Hepatocyte (in vitro differentiated cells): Measurements from ENCODE around the gene SCARF1. TPM values are rescaled to one million over a fixed set of nuclear protein-coding genes. Genes with fewer than 3 reads are reported as not detected.

Experiments used
- DNase-seq: peaks from one replicate; pipeline ENCODE4 v3.0.0-alpha.2; 2016; ENCODE audit warnings: low spot score
- H2AFZ ChIP-seq: fragments of 200-600 bp; sonication (generic); 2 replicates; pipeline ENCODE4 v1.6.0; 2016; ENCODE audit warnings: antibody characterized with exemption, mild to moderate bottlenecking
- H3K27ac ChIP-seq: fragments of 200-600 bp; sonication (generic); 2 replicates; pipeline ENCODE4 v1.5.1; 2016; ENCODE audit warnings: mild to moderate bottlenecking
- H3K27me3 ChIP-seq: fragments of 200-600 bp; sonication (generic); 2 replicates; pipeline ENCODE4 v1.6.1; 2016
- H3K36me3 ChIP-seq: fragments of 200-600 bp; sonication (generic); replicated peaks from 2 replicates; pipeline ENCODE4 v1.5.1; 2016; ENCODE audit warnings: low read depth; ENCODE audit not compliant: insufficient read depth
- H3K4me1 ChIP-seq: fragments of 200-600 bp; sonication (generic); 2 replicates; pipeline ENCODE4 v1.5.1; 2016; ENCODE audit warnings: mild to moderate bottlenecking, moderate library complexity; ENCODE audit not compliant: insufficient read depth
- H3K4me2 ChIP-seq: fragments of 200-600 bp; sonication (generic); 2 replicates; pipeline ENCODE4 v1.6.0; 2016
- H3K4me3 ChIP-seq: fragments of 200-600 bp; sonication (generic); 2 replicates; pipeline ENCODE4 v1.5.1; 2016; ENCODE audit warnings: mild to moderate bottlenecking
- H3K79me2 ChIP-seq: fragments of 200-600 bp; sonication (generic); 2 replicates; pipeline ENCODE4 v1.6.0; 2017; ENCODE audit warnings: mild to moderate bottlenecking
- H3K9me2 ChIP-seq: fragments of 200-600 bp; sonication (generic); replicated peaks from 2 replicates; pipeline ENCODE4 v1.6.0; 2017; ENCODE audit warnings: mild to moderate bottlenecking; ENCODE audit not compliant: insufficient read depth
- H3K9me3 ChIP-seq: fragments of 200-600 bp; sonication (generic); 2 replicates; pipeline ENCODE4 v1.5.1; 2016; ENCODE audit warnings: low read depth, mild to moderate bottlenecking
- H4K20me1 ChIP-seq: fragments of 200-600 bp; sonication (generic); 2 replicates; pipeline ENCODE4 v1.6.0; 2016; ENCODE audit warnings: mild to moderate bottlenecking; ENCODE audit not compliant: insufficient read depth, poor library complexity, severe bottlenecking
- EZH2 ChIP-seq: fragments of 200-600 bp; sonication (generic); IDR thresholded peaks from 2 replicates; pipeline ENCODE4 v1.6.1; 2016; ENCODE audit warnings: antibody characterized with exemption, mild to moderate bottlenecking, borderline replicate concordance
- EZH2phosphoT487 ChIP-seq: fragments of 200-600 bp; sonication (generic); IDR thresholded peaks from one replicate; pipeline ENCODE4 v1.6.1; 2018; ENCODE audit warnings: antibody characterized with exemption, mild to moderate bottlenecking, low read depth, moderate library complexity; ENCODE audit not compliant: unreplicated experiment, severe bottlenecking
- WGBS: methylation state at CpG from one replicate; pipeline ENCODE4 v1.1.6; 2016; ENCODE audit warnings: low lambda C conversion rate; ENCODE audit errors: missing lambda C conversion rate; 5-methylcytosine and 5-hydroxymethylcytosine counted together
- polyA plus RNA-seq: library from polyadenylated mRNA; unstranded; fragments of >200 nt; fragmentation: Nextera tagmentation; extraction: Ambion mirVana; gene quantifications from 2 replicates; pipeline ENCODE4 v1.2.1, GENCODE V29; 2016
- total RNA-seq: library from RNA; depleted of rRNA; stranded (reverse); fragments of >200 nt; gene quantifications from 2 replicates; pipeline ENCODE4 v1.2.3, GENCODE V29; 2014
- TF ChIP-seq, protein P1 (sequence below): fragments of 200-600 bp; sonication (generic); IDR thresholded peaks from 2 replicates; pipeline ENCODE4 v1.5.1; 2016; ENCODE audit warnings: antibody characterized with exemption, mild to moderate bottlenecking; ENCODE audit not compliant: poor library complexity

SCARF1 gene
- total and polyA plus RNA-seq, 2 experiments from 2014 or later, result 0.93 to 2.0 TPM

DNA sequence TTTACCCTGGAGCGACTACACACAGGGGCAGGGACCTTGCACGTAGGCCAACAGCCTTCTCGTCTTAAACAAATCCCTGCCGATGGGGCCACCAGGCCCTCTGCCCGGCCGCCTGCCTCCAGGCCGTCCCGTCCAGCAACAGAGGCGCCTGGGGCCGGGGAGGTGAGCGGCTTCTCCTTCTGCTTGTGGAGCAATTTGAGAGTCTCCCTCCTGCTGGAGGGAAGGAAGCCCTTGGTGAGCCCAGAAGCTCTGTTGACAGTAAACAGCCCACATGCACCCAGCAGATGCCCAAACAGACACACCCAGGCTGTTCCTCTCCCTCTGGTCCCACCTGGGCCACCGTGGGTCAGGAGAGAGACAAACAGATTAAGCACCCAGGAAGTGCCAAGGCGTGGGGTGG lies 25.0 kb downstream of the SCARF1 start:
- Histone ChIP-seq H3K4me3 (no peak overlapping the region), H3K9me2 (no peaks in the 10 kb centered on the region), H3K27me3 (no peaks in the 10 kb centered on the region), H3K79me2 (no peaks in the 10 kb centered on the region), H3K36me3 (no peaks in the 10 kb centered on the region), H3K4me2 (no peak overlapping the region), H3K4me1 (peaks cover 3% of the 10 kb centered on the region), H4K20me1 (no peaks in the 10 kb centered on the region), H3K27ac (no peak overlapping the region), H2AFZ (no peak overlapping the region), H3K9me3 (no peaks in the 10 kb centered on the region)
- TF ChIP-seq, protein P1, sequence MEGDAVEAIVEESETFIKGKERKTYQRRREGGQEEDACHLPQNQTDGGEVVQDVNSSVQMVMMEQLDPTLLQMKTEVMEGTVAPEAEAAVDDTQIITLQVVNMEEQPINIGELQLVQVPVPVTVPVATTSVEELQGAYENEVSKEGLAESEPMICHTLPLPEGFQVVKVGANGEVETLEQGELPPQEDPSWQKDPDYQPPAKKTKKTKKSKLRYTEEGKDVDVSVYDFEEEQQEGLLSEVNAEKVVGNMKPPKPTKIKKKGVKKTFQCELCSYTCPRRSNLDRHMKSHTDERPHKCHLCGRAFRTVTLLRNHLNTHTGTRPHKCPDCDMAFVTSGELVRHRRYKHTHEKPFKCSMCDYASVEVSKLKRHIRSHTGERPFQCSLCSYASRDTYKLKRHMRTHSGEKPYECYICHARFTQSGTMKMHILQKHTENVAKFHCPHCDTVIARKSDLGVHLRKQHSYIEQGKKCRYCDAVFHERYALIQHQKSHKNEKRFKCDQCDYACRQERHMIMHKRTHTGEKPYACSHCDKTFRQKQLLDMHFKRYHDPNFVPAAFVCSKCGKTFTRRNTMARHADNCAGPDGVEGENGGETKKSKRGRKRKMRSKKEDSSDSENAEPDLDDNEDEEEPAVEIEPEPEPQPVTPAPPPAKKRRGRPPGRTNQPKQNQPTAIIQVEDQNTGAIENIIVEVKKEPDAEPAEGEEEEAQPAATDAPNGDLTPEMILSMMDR, result no peak
- no peak for TF ChIP-seq EZH2phosphoT487
- TF ChIP-seq EZH2, result no peak
- 72% methylated on average over 13 of the region's 13 CpGs for WGBS
- peak; percentile 4 for DNase-seq

DNA sequence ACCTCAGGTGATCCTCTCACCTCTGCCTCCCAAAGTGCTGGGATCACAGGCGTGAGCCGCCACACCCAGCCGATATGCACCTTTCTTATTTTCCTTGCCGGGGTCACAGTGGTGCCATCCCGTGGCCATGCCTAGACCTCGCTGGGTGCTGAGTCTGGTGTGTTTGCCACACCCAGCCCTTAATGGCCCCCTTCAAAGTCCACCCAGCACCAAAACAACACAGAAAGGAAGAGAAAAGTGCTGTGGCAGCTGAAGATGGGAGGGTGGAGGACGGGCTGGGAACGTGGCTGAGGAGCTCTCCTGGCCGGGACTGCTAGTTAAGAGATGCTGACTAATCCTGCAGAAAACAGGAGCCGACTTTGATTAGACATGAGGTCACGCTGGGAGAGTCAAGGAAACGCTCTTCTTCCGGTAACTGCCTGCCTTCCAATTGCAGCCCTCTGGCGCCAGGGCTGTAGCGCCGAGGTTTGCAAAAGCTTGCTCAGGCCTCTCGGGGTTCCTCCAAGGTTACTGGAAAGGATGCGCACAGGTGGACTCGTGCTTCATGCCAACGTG lies 27.8 kb downstream of the SCARF1 start:
- Histone ChIP-seq H3K27me3 (no peaks in the 10 kb centered on the region), H3K4me2 (no peak overlapping the region), H3K79me2 (no peaks in the 10 kb centered on the region), H3K9me3 (no peaks in the 10 kb centered on the region), H3K9me2 (no peaks in the 10 kb centered on the region), H3K4me3 (no peak overlapping the region), H2AFZ (no peak overlapping the region), H3K4me1 (no peaks in the 10 kb centered on the region), H3K27ac (peak overlapping the region; percentile 68), H3K36me3 (no peaks in the 10 kb centered on the region), H4K20me1 (no peaks in the 10 kb centered on the region)
- DNase-seq, result peak; percentile 83
- WGBS, result 65% methylated on average over 20 of the region's 20 CpGs
- TF ChIP-seq EZH2phosphoT487 (no peak), EZH2 (no peak)
- TF ChIP-seq, protein P1, result peak; percentile 16

DNA sequence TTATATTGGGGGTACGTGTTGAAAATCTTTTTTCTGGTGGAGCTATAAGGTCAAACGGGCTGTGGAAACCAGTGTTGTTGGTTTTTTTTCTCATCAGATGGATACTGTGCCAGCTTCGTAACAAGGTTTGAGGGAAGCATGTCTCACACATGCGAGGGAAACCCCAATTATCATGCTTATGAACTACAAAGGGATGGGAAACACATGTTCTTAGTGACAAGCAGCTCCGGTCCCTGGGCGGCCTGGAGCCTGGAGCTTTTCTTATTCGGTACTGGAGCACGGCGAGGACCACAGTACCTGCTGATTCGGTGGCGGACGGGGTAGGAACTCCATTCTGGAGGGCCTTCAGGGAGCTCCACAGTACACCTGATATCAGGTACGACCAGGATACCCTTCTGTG lies 29.4 kb downstream of the SCARF1 start:
- no peak for DNase-seq
- Histone ChIP-seq H4K20me1 (no peaks in the 10 kb centered on the region), H3K27me3 (no peaks in the 10 kb centered on the region), H3K79me2 (no peaks in the 10 kb centered on the region), H3K4me2 (no peak overlapping the region), H3K4me1 (no peaks in the 10 kb centered on the region), H3K27ac (no peak overlapping the region), H3K9me2 (no peaks in the 10 kb centered on the region), H2AFZ (no peak overlapping the region), H3K9me3 (no peaks in the 10 kb centered on the region), H3K36me3 (no peaks in the 10 kb centered on the region), H3K4me3 (no peak overlapping the region)
- WGBS, result 84% methylated on average over 13 of the region's 13 CpGs
- TF ChIP-seq, protein P1, result no peak
- TF ChIP-seq EZH2phosphoT487 (no peak), EZH2 (no peak)

DNA sequence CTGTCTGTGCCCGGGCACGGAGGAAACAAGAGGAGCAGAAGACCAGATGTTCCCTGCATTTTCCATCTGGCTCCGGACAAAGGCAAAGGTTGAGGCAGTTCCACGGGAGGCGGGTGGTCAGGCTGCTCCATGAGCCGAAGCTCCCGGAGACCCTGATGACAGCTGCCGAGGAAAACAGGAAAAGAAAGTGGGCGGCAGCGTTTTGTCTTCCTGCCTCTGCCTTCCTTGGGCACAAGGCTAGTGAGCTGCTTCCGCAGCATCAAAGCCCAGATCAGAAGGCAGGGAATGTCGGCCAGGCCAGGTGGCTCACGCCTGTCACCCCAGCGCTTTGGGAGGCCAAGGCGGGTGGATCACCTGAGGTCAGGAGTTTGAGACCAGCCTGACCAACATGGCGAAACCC lies 33.1 kb downstream of the SCARF1 start:
- Histone ChIP-seq H3K4me2 (no peak overlapping the region), H3K27me3 (no peaks in the 10 kb centered on the region), H3K4me3 (no peak overlapping the region), H3K9me3 (no peaks in the 10 kb centered on the region), H4K20me1 (no peaks in the 10 kb centered on the region), H3K9me2 (no peaks in the 10 kb centered on the region), H2AFZ (no peak overlapping the region), H3K79me2 (no peaks in the 10 kb centered on the region), H3K27ac (no peak overlapping the region), H3K4me1 (peaks cover 5% of the 10 kb centered on the region), H3K36me3 (no peaks in the 10 kb centered on the region)
- 88% methylated on average over 14 of the region's 16 CpGs for WGBS
- DNase-seq, result peak; percentile 2
- TF ChIP-seq, protein P1, result no peak
- TF ChIP-seq EZH2phosphoT487 (no peak), EZH2 (no peak)
